Neural crest cell (in vitro differentiated cells): ENCODE data around the gene ZDHHC24. TPM values are rescaled to one million over a fixed set of nuclear protein-coding genes. Genes with fewer than 3 reads are reported as not detected.

Experiments used
- DNase-seq: peaks from one replicate; pipeline ENCODE4 v3.0.0; 2021; ENCODE audit warnings: low read depth, mixed read lengths, low spot score
- H3K27ac Mint-ChIP-seq: one replicate; pipeline ENCODE4 v1.8.0; 2021; ENCODE audit warnings: mild to moderate bottlenecking, mixed read lengths; ENCODE audit not compliant: unreplicated experiment
- H3K27me3 Mint-ChIP-seq: 2 replicates; pipeline ENCODE4 v1.8.0; 2021; ENCODE audit warnings: low read depth, mild to moderate bottlenecking, mixed read lengths
- H3K36me3 Mint-ChIP-seq: 2 replicates; pipeline ENCODE4 v1.8.0; 2021; ENCODE audit warnings: low read depth, mild to moderate bottlenecking, mixed read lengths
- H3K4me1 Mint-ChIP-seq: 2 replicates; pipeline ENCODE4 v1.8.0; 2021; ENCODE audit warnings: mixed read lengths
- H3K4me3 Mint-ChIP-seq: one replicate; pipeline ENCODE4 v1.8.0; 2021; ENCODE audit warnings: mild to moderate bottlenecking, mixed read lengths
- H3K9me3 Mint-ChIP-seq: 2 replicates; pipeline ENCODE4 v1.8.0; 2021; ENCODE audit warnings: mixed read lengths
- total RNA-seq: library from RNA; stranded (reverse); gene quantifications from 2 replicates; pipeline ENCODE4 v1.2.1, GENCODE V29; 2021
- TF ChIP-seq, protein P1 (sequence below): fragments of 200-600 bp; sonication (generic); conservative IDR thresholded peaks from 2 replicates; pipeline ENCODE4 v1.5.0; 2021; ENCODE audit warnings: antibody characterized with exemption, mild to moderate bottlenecking

The ZDHHC24 gene
- total RNA-seq, 1 donor from 2014 or later, result 7.7 TPM

DNA sequence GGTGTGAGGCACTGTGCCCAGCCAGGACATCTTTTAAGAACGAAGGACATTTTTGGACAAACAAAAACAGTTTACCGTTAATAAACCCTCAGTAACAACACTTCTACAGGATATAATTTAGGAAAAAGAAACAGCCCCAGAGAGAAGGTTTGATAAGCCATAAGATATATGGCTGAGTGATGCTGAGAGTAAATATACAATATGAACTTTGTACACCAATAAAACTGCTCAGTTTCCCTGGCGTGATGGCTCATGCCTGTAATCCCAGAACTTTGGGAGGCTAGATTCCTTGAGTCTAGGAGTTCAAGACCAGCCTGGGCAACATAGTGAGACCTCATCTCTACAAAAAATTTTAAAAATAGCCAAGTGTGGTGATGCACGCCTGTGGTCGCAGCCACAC is 47.3 kb downstream of the ZDHHC24 start:
- H3K36me3 Mint-ChIP-seq, result peaks cover 6% of the 10 kb centered on the region
- H3K27ac Mint-ChIP-seq, result no peak overlapping the region
- DNase-seq, result no peak
- H3K27me3 Mint-ChIP-seq, result no peaks in the 10 kb centered on the region
- H3K4me3 Mint-ChIP-seq, result no peak overlapping the region
- H3K4me1 Mint-ChIP-seq, result no peaks in the 10 kb centered on the region
- TF ChIP-seq, protein P1, sequence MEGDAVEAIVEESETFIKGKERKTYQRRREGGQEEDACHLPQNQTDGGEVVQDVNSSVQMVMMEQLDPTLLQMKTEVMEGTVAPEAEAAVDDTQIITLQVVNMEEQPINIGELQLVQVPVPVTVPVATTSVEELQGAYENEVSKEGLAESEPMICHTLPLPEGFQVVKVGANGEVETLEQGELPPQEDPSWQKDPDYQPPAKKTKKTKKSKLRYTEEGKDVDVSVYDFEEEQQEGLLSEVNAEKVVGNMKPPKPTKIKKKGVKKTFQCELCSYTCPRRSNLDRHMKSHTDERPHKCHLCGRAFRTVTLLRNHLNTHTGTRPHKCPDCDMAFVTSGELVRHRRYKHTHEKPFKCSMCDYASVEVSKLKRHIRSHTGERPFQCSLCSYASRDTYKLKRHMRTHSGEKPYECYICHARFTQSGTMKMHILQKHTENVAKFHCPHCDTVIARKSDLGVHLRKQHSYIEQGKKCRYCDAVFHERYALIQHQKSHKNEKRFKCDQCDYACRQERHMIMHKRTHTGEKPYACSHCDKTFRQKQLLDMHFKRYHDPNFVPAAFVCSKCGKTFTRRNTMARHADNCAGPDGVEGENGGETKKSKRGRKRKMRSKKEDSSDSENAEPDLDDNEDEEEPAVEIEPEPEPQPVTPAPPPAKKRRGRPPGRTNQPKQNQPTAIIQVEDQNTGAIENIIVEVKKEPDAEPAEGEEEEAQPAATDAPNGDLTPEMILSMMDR, result no peak
- no peaks in the 10 kb centered on the region for H3K9me3 Mint-ChIP-seq

DNA sequence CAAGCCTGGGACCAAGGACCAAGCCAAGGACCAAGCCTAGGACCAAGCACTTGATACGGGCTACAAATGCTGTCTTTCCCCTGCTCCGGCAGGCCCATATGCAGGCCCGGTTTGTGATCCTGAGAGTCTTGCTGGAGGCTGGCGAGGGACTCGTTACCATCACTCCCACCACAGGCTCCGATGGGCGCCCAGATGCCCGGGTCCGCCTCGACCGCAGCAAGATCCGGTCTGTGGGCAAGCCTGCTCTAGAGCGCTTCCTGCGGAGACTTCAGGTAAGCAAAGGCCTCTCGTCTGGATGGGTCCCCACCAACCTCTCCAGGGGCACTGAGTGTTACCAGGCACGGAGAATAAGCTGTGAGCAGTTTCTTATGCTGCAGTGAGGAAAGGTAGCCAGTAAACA is 48.6 kb downstream of the ZDHHC24 start:
- TF ChIP-seq, protein P1, result no peak
- Mint-ChIP-seq H3K27ac (no peak overlapping the region), H3K4me1 (no peaks in the 10 kb centered on the region), H3K9me3 (no peaks in the 10 kb centered on the region), H3K36me3 (peaks cover 10% of the 10 kb centered on the region), H3K27me3 (no peaks in the 10 kb centered on the region), H3K4me3 (no peak overlapping the region)
- no peak for DNase-seq

GRCh38 chr11:66495401-66495854 is 50.4 kb downstream of the ZDHHC24 start:
- Mint-ChIP-seq H3K27ac (no peak overlapping the region), H3K36me3 (peaks cover 7% of the 10 kb centered on the region), H3K4me1 (no peaks in the 10 kb centered on the region), H3K27me3 (no peaks in the 10 kb centered on the region), H3K4me3 (no peak overlapping the region), H3K9me3 (no peaks in the 10 kb centered on the region)
- DNase-seq, result no peak
- TF ChIP-seq, protein P1, result peak; percentile 39

- no peak for DNase-seq
- H3K27ac Mint-ChIP-seq, result no peak overlapping the region
- H3K4me3 Mint-ChIP-seq, result no peak overlapping the region
- H3K4me1 Mint-ChIP-seq, result no peaks in the 10 kb centered on the region
- H3K27me3 Mint-ChIP-seq, result no peaks in the 10 kb centered on the region
- no peaks in the 10 kb centered on the region for H3K9me3 Mint-ChIP-seq
- TF ChIP-seq, protein P1, result no peak
- peaks cover 7% of the 10 kb centered on the region for H3K36me3 Mint-ChIP-seq
These were observed 50.9 kb downstream of the ZDHHC24 start for GRCh38 chr11:66494935-66495334.

DNA sequence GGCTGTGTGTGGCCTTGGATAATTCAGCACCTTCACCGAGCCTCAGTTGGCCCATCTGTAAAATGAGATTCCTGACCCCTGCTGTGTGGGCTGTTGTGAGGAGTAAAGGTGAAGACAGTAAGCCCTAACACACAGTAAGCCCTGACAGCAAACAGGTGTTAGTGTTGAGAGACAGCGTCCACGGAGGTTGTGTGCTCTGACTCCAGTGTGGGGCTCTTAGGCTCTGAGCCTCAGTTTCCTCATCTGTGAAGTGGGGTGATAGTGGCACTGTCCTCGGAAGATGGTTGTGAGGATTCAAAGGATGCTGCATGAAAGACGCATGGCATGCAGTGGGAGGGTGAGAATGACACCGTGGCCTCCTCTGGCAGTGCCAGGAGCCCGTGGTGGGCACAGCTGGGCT is 51.4 kb downstream of the ZDHHC24 start:
- Mint-ChIP-seq H3K27me3 (no peaks in the 10 kb centered on the region), H3K27ac (no peak overlapping the region), H3K4me1 (no peaks in the 10 kb centered on the region), H3K36me3 (peaks cover 7% of the 10 kb centered on the region), H3K9me3 (no peaks in the 10 kb centered on the region), H3K4me3 (no peak overlapping the region)
- TF ChIP-seq, protein P1, result no peak
- no peak for DNase-seq

DNA sequence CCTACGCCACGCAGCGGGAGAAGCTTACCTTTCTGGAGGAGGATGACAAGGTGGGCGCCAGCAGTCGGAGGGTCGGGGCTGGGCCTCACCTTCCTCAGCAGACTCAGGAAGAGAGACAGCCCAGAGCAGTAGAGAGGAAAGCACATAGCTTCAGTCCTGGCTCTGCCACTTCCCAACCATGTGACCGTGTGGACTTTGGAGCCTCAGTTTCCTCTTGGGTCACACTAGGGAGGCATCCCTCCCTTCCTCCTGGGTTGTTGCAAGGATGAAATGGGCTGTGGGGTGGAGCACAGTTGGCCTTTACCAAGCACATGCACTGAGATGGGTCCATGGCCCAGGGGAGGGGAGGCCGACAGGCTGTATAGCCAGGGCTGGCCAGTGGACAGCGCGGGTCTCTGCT is 52.7 kb downstream of the ZDHHC24 start:
- TF ChIP-seq, protein P1, result no peak
- H3K4me3 Mint-ChIP-seq, result no peak overlapping the region
- no peaks in the 10 kb centered on the region for H3K4me1 Mint-ChIP-seq
- no peaks in the 10 kb centered on the region for H3K9me3 Mint-ChIP-seq
- no peak for DNase-seq
- peaks cover 10% of the 10 kb centered on the region for H3K36me3 Mint-ChIP-seq
- no peaks in the 10 kb centered on the region for H3K27me3 Mint-ChIP-seq
- H3K27ac Mint-ChIP-seq, result no peak overlapping the region
